Measurements from ENCODE around the gene SMARCC2.
A peak's percentile ranks its signal among the peaks of the same experiment; 100 is the strongest.

SMARCC2 gene

GRCh38 chr12:56155256-56155845 lies 33.9 kb downstream of the SMARCC2 start:
- FAIRE-seq = no peak

GRCh38 chr12:56154818-56155217 lies 34.5 kb downstream of the SMARCC2 start:
- DNase-seq (ENCODE audit: insufficient read length, low spot score) = no peak
- TF ChIP-seq POLR2A (IDR thresholded peaks at IDR 0.05; ENCODE audit: low read depth, low read length) = no peak
- FAIRE-seq = no peak

More at GRCh38 chr12:56155256-56155845, 33.9 kb downstream of the SMARCC2 start:
- no peak for TF ChIP-seq POLR2A (IDR thresholded peaks at IDR 0.05; ENCODE audit: low read depth, low read length)
- DNase-seq (ENCODE audit: insufficient read length, low spot score) = no peak

DNA sequence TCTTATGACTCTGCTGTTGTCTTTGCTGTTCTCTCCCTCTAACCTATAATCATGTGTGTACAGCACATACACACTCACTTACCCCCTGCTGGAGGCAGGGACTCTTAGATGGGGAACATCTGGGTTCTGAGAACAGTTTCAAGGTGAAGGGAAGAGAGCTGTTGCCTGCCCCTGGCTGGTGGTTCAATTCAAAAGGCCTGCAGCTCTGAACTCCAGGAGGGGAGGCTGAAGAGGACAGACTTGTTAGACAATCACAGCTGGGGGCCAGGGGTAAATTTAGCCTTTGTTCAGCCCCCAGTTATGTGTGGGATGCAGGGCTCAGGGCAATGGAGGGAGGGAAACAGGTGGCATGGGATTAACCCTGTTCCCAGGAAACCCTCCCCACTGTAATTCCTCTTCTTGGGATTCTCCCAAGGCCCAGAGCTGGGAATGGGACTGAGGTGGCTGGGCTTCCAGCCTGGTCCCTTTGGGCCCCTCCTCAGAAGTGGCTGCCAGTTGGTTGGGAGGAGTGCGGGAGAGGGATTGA lies 35.0 kb downstream of the SMARCC2 start:
- TF ChIP-seq POLR2A (IDR thresholded peaks at IDR 0.05; ENCODE audit: low read depth, low read length) = no peak
- FAIRE-seq (no peak), DNase-seq (ENCODE audit: insufficient read length, low spot score) (no peak)

DNA sequence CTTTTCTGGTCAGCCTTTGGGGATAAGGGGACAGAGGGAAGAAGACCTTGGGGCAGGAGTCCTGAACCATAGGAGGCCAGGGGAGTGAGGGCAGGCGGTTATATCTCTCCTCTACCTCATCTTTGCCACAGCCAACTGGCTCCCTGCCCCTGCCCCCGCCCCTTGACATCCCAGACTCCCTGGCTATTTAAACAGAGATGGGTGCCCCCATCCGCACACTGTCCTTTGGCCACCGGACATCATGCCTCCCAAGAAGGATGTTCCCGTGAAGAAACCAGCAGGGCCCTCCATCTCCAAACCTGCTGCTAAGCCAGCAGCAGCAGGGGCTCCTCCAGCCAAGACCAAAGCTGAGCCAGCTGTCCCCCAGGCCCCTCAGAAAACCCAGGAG lies 35.6 kb downstream of the SMARCC2 start:
- no peak for DNase-seq (ENCODE audit: insufficient read length, low spot score)
- TF ChIP-seq POLR2A (IDR thresholded peaks at IDR 0.05; ENCODE audit: low read depth, low read length) = no peak
- FAIRE-seq = no peak

DNA sequence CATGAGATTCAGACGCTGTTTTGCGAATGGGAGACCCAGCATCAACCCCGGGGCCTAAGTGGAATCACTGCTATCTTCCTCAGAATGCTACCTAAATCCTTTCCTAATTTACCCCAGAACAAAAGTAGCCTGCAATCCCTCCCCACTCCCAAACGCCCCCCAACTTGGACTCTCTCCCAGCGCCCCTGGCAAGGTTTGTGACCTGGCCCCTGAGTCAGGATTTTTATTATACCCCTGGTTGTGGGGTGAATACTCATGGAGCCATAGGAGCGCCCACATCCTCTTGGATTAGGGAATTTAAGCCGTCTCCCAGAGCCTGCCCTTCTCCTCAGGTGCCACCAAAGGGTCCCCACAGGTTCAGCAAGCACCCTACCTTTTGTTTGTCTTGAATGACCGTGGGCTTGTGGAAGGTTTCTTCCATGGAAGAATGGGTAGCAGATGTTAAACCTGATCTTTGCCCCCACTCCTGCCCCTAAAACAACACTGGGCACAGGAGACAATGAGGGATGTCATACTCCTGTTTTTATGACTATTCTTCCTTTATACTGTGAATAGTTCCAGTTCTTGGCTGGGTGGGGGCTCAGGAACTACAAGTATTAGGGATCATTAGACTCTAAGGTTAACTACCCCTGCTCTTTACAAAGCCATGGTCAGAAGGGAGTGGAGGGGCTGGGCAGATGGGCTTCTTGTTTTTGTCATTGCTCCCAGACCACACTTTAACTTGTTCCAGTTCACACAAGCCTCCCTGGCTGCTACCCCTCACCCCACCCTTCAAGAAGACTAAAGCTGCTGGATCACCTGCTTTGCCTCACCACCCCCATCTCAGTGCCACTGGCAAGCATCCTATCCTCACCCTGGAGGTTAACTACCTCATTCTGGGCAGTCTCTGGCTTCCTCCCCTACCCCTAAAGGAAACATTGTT lies 36.3 kb downstream of the SMARCC2 start:
- DNase-seq (ENCODE audit: insufficient read length, low spot score) (no peak), FAIRE-seq (no peak)
- TF ChIP-seq POLR2A (IDR thresholded peaks at IDR 0.05; ENCODE audit: low read depth, low read length) = no peak

DNA sequence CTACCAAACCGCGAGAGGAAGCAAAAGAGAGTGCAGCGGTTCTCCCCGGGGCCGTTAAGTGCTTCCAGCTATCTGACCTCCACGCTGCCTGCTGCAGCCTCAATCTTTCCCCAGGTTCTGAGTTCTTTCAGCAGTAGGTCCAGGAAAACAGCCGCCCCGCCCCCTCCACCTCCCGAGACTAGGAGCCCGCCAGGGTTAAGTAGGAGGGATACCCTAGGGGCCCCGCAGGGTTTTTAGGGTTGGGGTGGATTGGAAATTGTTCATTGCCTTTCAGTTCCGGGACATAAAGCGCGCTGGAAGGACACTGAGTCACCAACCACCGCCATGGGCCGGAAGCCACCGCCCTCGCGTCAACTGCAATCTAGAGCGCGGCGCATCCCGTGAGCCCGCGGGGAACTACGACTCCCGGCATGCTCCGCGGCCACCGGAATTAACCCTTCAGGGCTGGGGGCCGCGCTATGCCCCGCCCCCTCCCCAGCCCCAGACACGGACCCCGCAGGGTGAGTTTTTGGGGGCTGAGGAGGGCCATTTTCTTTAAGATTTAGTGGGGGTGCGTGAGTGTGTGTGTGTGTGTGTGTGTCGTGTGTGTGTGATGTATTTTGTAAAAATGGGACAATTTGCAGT lies 37.0 kb downstream of the SMARCC2 start, which contains the start of gene MYL6B:
TSS of gene MYL6B (plus strand) at position 456 of the 624 bp plus-strand sequence. CDS start 1,332 bp downstream, outside the sequence.
- FAIRE-seq (peak; percentile 61), DNase-seq (ENCODE audit: insufficient read length, low spot score) (peak; percentile 77)
- TF ChIP-seq POLR2A (IDR thresholded peaks at IDR 0.05; ENCODE audit: low read depth, low read length) = peak; percentile 57

DNA sequence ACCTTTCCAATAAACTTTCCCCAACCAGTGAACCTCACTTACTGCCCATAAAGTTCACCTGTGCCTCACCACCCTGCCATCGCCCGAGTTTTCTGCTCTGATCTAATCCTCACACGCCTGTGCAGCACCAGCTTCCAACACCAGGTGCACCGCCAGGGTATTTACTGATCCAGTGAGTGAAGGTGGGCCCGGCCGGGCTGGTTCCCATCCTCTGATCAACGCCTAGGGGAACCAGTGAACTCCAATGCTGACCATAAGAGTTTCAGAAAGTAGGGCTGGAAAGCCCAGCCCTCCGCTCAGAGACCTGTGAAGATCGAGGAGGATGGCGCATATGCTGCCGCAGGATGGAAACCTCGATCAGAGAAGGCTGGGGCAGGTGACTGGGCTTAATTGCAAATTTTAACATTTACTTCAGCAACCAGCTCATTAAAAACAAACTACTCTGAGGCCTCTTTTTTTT lies 37.6 kb downstream of the SMARCC2 start:
- FAIRE-seq (no peak), DNase-seq (ENCODE audit: insufficient read length, low spot score) (no peak)
- no peak for TF ChIP-seq POLR2A (IDR thresholded peaks at IDR 0.05; ENCODE audit: low read depth, low read length)

- no peak for DNase-seq (ENCODE audit: insufficient read length, low spot score)
- TF ChIP-seq POLR2A (IDR thresholded peaks at IDR 0.05; ENCODE audit: low read depth, low read length) = no peak
- FAIRE-seq = no peak
Observed at GRCh38 chr12:56150563-56150962, 38.7 kb downstream of the SMARCC2 start.

DNA sequence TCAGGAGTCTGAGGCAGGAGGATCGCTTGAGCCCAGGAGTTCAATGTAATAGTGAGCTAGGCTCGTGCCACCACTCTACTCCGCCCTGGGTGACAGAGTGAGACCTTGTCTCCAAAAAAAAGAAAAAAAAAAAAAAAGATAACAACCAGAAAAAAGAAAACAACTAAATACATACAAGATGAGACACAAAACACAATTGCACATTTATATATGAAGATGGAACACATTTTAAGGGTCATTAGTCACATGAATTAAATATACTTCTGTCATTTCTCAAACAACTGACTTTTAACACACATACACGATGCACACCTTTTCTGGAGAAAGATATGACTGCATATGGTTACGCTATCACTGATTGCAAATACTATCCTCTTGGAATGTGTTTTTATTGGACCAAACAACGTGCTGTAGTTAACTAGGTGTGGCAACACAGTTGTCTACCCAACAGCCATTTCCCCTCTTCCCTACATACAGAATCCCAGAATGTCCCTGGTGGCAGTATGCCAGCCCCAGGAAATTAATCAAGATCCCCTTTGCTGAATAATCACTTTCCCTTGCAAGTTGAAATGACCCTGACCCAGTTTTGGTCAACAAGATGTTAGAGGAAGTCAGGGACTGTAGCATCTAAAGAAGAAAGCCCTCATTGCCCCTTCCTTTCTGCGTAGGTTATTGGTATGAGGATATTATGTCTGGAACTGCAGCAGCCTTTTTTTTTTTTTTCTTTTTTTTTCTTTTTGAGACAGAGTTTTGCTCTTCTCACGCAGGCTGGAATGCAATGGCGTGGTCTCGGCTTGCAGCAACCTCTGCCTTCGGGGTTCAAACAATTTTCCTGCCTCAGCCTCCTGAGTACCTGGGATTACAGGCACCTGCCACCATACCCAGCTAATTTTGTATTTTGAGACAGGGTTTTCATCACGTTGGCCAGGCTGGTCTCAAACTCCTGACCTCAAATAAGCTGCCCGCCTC lies 42.5 kb downstream of the SMARCC2 start:
- no peak for TF ChIP-seq POLR2A (IDR thresholded peaks at IDR 0.05; ENCODE audit: low read depth, low read length)
- DNase-seq (ENCODE audit: insufficient read length, low spot score) (no peak), FAIRE-seq (no peak)

DNA sequence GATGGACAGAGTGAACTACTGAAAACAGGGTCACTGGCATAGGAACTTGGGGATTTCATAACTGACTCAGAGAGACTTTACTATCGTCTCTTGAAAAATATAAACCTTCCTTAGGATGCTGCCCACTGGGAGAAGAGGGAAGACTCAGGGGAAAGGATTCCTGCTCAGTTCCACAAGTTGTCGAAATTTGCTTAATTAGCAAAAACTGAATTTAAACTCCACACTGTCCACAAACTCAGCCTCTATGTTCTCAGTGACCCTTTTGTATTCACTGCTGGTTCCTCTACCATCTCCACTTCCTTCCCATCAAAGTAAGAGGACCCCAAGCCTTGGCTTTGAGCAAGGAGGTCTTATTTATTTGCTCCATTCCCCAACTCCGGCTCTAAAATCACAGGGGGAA lies 44.1 kb downstream of the SMARCC2 start:
- TF ChIP-seq POLR2A (IDR thresholded peaks at IDR 0.05; ENCODE audit: low read depth, low read length) = no peak
- no peak for DNase-seq (ENCODE audit: insufficient read length, low spot score)
- no peak for FAIRE-seq

GRCh38 chr12:56143870-56144269 lies 45.4 kb downstream of the SMARCC2 start:
- DNase-seq (ENCODE audit: insufficient read length, low spot score) (no peak), FAIRE-seq (no peak)
- no peak for TF ChIP-seq POLR2A (IDR thresholded peaks at IDR 0.05; ENCODE audit: low read depth, low read length)

GRCh38 chr12:56143217-56143616 lies 46.1 kb downstream of the SMARCC2 start:
- no peak for FAIRE-seq
- no peak for DNase-seq (ENCODE audit: insufficient read length, low spot score)
- TF ChIP-seq POLR2A (IDR thresholded peaks at IDR 0.05; ENCODE audit: low read depth, low read length) = no peak
